Middle frontal gyrus (tissue), 1 donor: ENCODE measurements around the gene WDTC1.
"Not testable (repeated sequence)": the region's sequence is repeated elsewhere in the genome, so short reads cannot be mapped to it uniquely, and the experiment has no call there.

Source experiments
- DNase-seq: peaks from one replicate; pipeline ENCODE4 v3.0.0-alpha.2; 2015; ENCODE audit warnings: low spot score; ENCODE audit errors: extremely low spot score

The WDTC1 gene

GRCh38 chr1:27253596-27253995, 19.2 kb downstream of the WDTC1 start:
- DNase-seq = no peak

- no peak for DNase-seq
These were observed 20.7 kb downstream of the WDTC1 start for GRCh38 chr1:27255136-27255535.

- no peak for DNase-seq
These were observed 22.7 kb downstream of the WDTC1 start for GRCh38 chr1:27257155-27257554.

GRCh38 chr1:27258598-27258997, 24.2 kb downstream of the WDTC1 start:
- no peak for DNase-seq

- DNase-seq = no peak
These were observed 32.7 kb downstream of the WDTC1 start for GRCh38 chr1:27267153-27267552.

GRCh38 chr1:27269276-27269675, 34.8 kb downstream of the WDTC1 start:
- no peak for DNase-seq

GRCh38 chr1:27274204-27274603, 39.8 kb downstream of the WDTC1 start:
- DNase-seq = no peak

- DNase-seq = no peak
These were observed 41.3 kb downstream of the WDTC1 start for GRCh38 chr1:27275696-27276095.

- DNase-seq = peak; percentile 74
These were observed 50.2 kb downstream of the WDTC1 start for GRCh38 chr1:27284425-27285273.

GRCh38 chr1:27285274-27285660, 50.8 kb downstream of the WDTC1 start:
- no peak for DNase-seq

GRCh38 chr1:27285821-27286220, 51.4 kb downstream of the WDTC1 start:
- DNase-seq = not testable (repeated sequence)

- not testable (repeated sequence) for DNase-seq
These were observed 54.7 kb downstream of the WDTC1 start for GRCh38 chr1:27289125-27289524.

GRCh38 chr1:27290581-27290980, 56.1 kb downstream of the WDTC1 start:
- DNase-seq = no peak

GRCh38 chr1:27292106-27292505, 57.7 kb downstream of the WDTC1 start:
- no peak for DNase-seq

- no peak for DNase-seq
These were observed 59.5 kb downstream of the WDTC1 start for GRCh38 chr1:27293915-27294314.

- peak; percentile 67 for DNase-seq
These were observed 62.4 kb downstream of the WDTC1 start for GRCh38 chr1:27296773-27297291.

GRCh38 chr1:27297903-27298302, 63.5 kb downstream of the WDTC1 start:
- DNase-seq = no peak

GRCh38 chr1:27298632-27299384, 64.4 kb downstream of the WDTC1 start:
- no peak for DNase-seq

- peak; percentile 29 for DNase-seq
These were observed 65.2 kb downstream of the WDTC1 start for GRCh38 chr1:27299385-27300271.

GRCh38 chr1:27300341-27301051, 66.1 kb downstream of the WDTC1 start:
- DNase-seq = peak; percentile 71

- DNase-seq = no peak
These were observed 66.6 kb downstream of the WDTC1 start for GRCh38 chr1:27301052-27301422.
